ENCODE results near the gene IFI27L1.

Gene IFI27L1, protein sequence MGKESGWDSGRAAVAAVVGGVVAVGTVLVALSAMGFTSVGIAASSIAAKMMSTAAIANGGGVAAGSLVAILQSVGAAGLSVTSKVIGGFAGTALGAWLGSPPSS

DNA sequence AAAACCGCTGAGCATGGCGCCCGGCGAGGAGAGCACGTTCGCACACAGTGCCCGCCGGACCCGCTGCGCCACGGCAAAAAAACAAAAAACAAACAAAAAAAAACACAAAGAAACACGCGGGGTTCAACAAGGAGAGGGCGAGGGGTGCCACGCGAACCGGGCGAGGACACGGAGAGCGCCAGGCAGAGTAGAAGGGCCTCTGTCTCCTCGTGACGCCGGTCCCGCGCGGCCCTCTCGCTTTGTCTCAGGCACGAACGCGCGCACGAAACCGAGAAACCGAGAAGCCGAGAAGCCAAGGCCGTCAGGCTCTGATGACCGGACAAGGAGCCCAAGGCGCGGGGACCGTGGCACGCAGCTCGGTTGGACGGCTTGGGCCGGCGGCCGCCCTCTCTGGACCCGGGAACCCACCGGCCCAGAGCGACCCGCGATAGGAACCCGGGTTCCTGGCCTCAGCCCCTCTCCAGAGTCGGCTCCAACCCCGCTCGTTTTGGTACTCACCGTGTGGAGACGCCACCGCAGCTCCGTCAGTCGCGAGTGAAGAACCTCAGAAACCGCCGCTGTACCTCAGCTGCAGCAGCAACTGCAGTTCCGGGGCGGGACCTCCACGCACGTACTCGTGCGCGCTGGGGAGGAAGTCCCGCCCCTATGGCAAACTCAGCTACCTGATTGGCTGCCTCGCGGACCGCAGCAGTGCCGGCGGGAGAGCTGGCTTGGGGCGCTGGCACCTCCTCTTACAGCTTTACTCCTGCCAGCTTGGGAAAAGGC is at the start of gene IFI27L1, which contains the start of gene DDX24:
TSS of gene IFI27L1 (plus strand) at position 690 of the 765 bp plus-strand sequence. CDS start 15,628 bp downstream, outside the sequence.
TSS of gene DDX24 (minus strand) at position 582 of the 765 bp plus-strand sequence. CDS start 1,460 bp downstream, outside the sequence.
- peak; percentile 95 for DNase-seq (ENCODE audit: low spot score)

- DNase-seq (ENCODE audit: low spot score): no peak
Measured at GRCh38 chr14:94031883-94032279, 49.2 kb upstream of the IFI27L1 start.

- DNase-seq (ENCODE audit: low spot score): no peak
Measured at GRCh38 chr14:94034886-94035285, 46.2 kb upstream of the IFI27L1 start.

GRCh38 chr14:94036313-94037167 is 44.6 kb upstream of the IFI27L1 start:
- DNase-seq (ENCODE audit: low spot score): no peak

GRCh38 chr14:94037954-94038353 is 43.2 kb upstream of the IFI27L1 start:
- no peak for DNase-seq (ENCODE audit: low spot score)

- DNase-seq (ENCODE audit: low spot score): no peak
Measured at GRCh38 chr14:94038510-94038909, 42.6 kb upstream of the IFI27L1 start.

DNA sequence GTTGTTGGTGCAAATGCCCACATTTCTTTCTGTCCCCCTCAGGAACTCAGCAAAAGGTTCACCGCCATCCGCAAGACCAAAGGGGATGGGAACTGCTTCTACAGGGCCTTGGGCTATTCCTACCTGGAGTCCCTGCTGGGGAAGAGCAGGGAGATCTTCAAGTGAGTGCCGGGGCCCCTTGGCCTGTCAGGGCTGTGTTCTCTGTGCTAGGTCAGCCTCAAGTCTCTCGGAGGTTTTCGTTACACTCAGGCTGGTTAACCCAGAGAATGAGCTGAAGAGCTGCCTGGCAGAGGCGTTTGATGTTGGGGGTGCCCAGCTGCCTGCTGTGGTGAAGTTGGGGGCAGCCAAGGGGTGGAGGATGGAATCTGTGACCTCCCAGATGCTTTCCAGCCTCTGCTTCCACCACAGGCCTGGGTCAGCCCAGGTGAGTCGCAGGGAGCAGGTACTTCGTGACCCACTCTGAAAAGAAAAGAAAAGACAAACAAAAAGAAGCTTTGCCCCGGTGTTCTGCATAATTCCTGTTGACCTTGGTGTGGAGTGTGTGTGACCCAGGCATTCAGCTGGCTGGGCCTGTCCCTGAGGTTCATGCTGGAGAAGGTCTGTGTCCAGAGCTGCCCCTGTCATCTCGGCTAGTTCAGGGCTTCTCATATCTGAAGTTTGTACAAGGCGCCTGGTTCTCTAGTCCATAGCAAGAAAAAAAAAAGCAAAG is 42.0 kb upstream of the IFI27L1 start:
- DNase-seq (ENCODE audit: low spot score): no peak

DNA sequence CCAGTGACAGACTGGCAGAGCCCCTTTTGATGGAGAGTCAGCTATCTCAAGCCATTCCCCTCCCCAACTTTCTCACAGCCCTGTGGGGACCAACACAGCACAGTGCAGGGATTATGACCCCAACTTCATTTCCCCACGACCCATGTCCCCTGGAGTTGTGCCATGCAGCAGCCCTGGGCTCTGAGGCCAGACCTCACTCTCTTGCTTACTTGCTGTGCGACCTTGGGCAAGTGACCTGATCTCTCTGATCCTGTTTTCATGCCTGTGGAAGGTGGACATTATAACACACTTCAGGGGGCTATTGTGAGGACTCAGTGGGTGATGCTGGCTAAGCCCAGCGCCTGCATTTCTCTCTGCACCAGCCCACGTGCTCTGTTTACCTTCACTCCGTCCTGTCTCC is 40.9 kb upstream of the IFI27L1 start:
- DNase-seq (ENCODE audit: low spot score): no peak

GRCh38 chr14:94040796-94041195 is 40.3 kb upstream of the IFI27L1 start:
- no peak for DNase-seq (ENCODE audit: low spot score)

- DNase-seq (ENCODE audit: low spot score): no peak
Measured at GRCh38 chr14:94041551-94042346, 39.4 kb upstream of the IFI27L1 start.

- DNase-seq (ENCODE audit: low spot score): no peak
Measured at GRCh38 chr14:94042433-94043091, 38.5 kb upstream of the IFI27L1 start.

DNA sequence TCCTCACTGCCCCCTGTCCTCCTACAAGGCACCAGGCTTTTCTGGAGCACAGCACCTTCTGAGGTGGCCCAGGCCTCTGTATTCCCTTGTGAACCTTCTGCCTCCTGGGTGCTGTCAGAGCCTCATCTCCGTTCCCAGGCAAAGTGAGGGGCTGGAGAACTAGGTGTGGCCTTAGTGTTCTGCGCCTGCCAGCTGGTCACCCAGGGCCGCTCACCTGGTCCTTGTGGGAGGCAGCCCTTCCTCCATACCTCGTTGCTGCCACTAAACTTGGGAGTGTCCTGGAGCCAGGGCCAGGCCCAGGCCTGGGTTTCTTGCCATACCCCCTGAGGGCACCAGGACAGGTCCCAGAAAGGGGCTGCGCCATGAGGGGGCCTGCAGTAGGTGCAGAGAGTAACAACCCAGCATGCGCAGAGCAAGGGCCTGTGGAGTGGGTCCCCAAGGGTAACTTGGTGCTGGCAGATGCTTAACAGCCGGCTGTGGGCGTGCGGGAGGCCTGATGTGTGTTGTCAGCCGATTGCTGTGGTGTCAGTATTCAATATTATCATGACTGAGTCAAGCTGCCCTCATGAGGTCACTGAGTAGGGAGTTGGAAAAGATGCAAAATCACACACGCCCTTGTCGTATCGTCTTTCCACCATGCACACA is 37.9 kb upstream of the IFI27L1 start:
- DNase-seq (ENCODE audit: low spot score): no peak

DNA sequence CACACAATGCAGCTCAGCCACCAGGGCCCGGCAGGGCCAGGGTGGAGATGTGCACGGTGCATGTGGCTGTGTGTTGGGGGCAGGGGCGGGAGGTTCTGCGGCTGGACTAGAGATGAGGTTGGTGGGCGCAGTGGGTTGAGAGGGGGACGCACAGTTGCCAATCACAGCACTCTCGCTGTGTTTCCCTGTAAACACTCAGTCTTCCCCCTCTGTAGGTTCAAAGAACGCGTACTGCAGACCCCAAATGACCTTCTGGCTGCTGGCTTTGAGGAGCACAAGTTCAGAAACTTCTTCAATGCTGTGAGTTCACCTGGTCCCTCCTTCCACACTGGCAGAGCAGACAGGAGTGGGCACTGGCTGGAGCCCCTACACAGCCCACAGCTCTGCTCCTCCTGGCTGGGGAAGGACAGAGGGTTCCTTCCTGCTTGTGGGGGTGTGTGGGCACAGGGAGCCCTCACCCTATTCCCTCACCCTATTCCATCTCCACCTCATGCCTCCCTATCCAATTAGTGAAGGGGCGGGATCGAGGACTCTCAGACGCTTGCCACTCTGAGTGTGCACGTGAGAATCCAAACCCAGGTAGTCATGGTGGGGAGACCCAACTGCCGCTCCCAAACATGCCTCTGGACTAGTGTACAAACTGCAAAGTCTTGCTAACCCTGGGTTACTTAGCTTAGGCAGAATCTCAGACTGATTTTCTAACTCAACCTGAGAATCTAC is 37.2 kb upstream of the IFI27L1 start:
- no peak for DNase-seq (ENCODE audit: low spot score)

- no peak for DNase-seq (ENCODE audit: low spot score)
Measured at GRCh38 chr14:94044476-94045091, 36.5 kb upstream of the IFI27L1 start.

DNA sequence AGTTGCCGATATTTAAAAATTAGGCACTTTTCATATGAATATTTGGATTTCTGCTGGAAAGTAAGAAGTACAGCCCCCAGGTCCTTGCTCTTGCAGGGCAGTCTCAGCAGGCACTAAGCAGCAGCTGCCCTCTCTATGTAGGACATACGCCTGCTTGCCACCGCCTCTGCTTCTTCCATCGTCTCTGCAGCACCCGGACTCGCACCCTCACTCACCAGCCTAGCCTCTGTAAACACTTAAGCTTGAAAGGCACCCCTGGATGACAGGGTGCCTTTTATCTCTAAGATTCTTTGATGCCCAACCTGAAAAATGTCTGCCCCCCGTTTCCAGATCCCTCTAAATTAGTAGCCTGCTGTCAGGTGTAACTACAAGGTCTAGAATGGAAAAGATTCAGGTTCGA is 36.0 kb upstream of the IFI27L1 start:
- no peak for DNase-seq (ENCODE audit: low spot score)

DNA sequence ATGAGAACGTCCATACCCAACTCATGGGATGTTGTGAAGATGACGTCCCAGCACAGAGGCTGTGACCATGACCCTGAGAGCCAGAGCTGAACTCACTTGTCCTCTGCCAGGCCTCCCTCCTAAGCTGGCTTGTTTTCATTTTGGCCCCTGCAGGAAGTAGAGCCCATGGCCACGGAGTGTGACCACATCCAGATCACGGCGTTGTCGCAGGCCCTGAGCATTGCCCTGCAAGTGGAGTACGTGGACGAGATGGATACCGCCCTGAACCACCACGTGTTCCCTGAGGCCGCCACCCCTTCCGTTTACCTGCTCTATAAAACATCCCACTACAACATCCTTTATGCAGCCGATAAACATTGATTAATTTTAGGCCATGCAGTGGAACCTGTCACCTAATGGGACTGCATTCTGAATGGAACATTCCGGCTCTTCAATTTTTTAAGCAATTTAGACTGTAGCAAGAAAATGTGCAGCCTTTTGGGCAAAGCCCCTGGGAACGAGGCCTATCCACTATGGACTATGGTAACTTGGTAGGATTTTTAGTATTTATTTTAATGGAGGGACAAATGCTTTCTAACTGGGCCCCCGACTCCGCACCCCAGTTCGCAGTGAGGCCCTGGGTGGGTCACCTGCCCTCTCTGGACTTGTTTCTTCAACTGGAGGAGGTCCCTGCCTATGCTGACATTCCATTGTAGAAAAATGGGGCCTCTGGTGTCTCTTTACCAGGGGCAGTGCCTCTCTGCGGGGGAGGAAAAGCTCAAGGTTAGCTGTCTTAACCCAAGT is 35.4 kb upstream of the IFI27L1 start:
- DNase-seq (ENCODE audit: low spot score): no peak

DNA sequence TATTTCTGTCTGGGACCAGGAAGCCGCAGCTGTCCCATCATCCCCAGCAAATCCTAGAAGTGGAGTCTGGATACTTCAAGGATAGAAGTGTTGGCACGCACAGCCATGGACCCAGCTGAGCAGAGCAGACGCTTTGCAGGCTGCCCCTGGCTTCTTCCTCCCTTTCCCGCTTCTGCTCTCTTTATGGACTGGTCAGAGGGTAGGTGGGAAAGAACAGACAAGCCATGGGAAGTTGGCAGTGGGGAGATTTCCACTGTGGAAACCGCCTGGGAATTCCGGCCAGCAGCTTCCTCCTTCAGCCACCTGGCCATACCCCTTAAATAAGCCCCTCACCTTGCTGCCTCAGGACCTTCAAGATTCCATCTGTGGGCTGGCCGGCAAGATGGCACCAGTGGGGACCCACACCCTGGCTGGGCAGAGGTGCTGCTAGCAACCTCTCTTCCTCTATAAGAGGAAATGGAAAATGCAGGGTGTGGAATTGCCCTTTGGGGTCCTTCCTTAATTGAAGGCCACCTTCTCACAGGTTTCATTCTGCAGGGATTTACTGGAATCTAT is 34.3 kb upstream of the IFI27L1 start:
- no peak for DNase-seq (ENCODE audit: low spot score)

GRCh38 chr14:94047581-94047980 is 33.5 kb upstream of the IFI27L1 start:
- no peak for DNase-seq (ENCODE audit: low spot score)
